Lower leg skin (tissue), 3 donors: ENCODE measurements around the gene MS4A3.

Experiments
- CTCF ChIP-seq, 3 donors: fragments of 450-650 bp; IDR thresholded peaks; one replicate each; pipeline ENCODE4 v1.5.1; 2016; ENCODE audit warnings: antibody characterized with exemption in 3 of 3, mild to moderate bottlenecking in 3 of 3, moderate library complexity in 2 of 3
- POLR2A ChIP-seq, 2 donors: fragments of 450-650 bp; IDR thresholded peaks; one replicate each; pipeline ENCODE4 v1.6.1; 2016 to 2017; ENCODE audit warnings: antibody characterized with exemption in 2 of 2, mild to moderate bottlenecking in 1 of 2, moderate library complexity in 1 of 2

- no peak for TF ChIP-seq CTCF (IDR thresholded peaks at IDR 0.05)
- TF ChIP-seq POLR2A (IDR thresholded peaks at IDR 0.05): no peak
These were observed 60.7 kb downstream of the MS4A3 start for GRCh38 chr11:60116996-60117790.
